ENCODE results near the gene ASGR1.

Gene ASGR1, protein sequence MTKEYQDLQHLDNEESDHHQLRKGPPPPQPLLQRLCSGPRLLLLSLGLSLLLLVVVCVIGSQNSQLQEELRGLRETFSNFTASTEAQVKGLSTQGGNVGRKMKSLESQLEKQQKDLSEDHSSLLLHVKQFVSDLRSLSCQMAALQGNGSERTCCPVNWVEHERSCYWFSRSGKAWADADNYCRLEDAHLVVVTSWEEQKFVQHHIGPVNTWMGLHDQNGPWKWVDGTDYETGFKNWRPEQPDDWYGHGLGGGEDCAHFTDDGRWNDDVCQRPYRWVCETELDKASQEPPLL

GRCh38 chr17:7179317-7180254 is at the start of gene ASGR1:
TSS of gene ASGR1 (minus strand) at chr17:7179370. CDS start at chr17:7178563, 807 bp downstream.
- H3K4me3 ChIP-seq (ENCODE audit: low read length): no peak within 1 kb of the TSS
- no peak for DNase-seq (ENCODE audit: low read depth)
- TF ChIP-seq, protein P1, sequence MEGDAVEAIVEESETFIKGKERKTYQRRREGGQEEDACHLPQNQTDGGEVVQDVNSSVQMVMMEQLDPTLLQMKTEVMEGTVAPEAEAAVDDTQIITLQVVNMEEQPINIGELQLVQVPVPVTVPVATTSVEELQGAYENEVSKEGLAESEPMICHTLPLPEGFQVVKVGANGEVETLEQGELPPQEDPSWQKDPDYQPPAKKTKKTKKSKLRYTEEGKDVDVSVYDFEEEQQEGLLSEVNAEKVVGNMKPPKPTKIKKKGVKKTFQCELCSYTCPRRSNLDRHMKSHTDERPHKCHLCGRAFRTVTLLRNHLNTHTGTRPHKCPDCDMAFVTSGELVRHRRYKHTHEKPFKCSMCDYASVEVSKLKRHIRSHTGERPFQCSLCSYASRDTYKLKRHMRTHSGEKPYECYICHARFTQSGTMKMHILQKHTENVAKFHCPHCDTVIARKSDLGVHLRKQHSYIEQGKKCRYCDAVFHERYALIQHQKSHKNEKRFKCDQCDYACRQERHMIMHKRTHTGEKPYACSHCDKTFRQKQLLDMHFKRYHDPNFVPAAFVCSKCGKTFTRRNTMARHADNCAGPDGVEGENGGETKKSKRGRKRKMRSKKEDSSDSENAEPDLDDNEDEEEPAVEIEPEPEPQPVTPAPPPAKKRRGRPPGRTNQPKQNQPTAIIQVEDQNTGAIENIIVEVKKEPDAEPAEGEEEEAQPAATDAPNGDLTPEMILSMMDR (IDR thresholded peaks at IDR 0.05; ENCODE audit: insufficient read depth, low read depth, low read length, missing control alignments): no peak

- no peak overlapping the region for H3K4me3 ChIP-seq (ENCODE audit: low read length)
- DNase-seq (ENCODE audit: low read depth): no peak
- TF ChIP-seq, protein P1 (IDR thresholded peaks at IDR 0.05; ENCODE audit: insufficient read depth, low read depth, low read length, missing control alignments): no peak
Measured at GRCh38 chr17:7228920-7229319, 49.8 kb upstream of the ASGR1 start.

DNA sequence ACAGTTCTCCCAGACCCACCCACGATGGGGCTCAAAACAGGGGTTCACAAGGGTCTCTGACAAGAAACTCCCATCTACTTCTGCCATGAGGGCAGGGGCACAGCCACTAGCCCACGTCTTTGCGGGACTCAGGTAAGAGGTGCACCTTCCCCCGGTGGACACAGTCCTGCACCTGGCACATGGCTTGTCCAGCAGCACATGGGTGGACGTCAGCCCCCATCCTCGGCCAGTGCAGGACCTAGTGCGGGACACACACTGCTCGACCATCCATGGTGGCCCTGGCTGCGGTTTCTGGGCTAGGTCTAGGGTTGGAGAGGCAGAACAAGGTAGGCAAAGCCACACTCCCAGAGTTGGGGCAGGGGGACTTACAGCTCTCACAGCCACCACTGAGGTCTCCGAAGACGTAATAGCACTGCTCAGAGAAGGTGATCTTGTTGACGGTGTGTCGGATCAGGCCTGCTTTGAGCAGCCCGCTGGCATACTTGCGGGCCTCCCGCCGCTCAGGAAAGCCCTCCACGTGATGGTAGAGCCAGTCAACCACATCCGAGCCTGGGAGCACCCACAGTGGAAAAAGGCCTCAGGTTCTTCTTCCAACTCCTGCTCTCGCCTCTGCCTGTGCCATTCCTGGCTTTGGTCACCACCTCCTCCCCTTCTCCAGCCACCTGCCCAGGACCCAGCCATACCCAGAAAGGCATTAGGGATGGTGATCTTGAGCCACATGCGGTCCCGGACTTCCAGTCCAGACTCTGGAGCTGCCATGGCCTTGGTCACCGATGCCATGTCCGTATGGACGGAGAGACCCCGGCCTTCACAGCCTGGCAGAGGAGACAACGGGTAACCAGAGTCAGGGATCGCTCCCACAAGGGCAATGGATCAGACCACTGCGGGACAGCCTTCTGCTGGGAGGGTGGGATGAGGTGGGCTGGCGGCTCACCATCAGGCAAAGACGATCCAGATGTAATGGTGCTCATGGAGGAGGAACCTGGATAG is 47.8 kb upstream of the ASGR1 start:
- H3K4me3 ChIP-seq (ENCODE audit: low read length): no peak overlapping the region
- no peak for DNase-seq (ENCODE audit: low read depth)
- TF ChIP-seq, protein P1 (IDR thresholded peaks at IDR 0.05; ENCODE audit: insufficient read depth, low read depth, low read length, missing control alignments): no peak

DNA sequence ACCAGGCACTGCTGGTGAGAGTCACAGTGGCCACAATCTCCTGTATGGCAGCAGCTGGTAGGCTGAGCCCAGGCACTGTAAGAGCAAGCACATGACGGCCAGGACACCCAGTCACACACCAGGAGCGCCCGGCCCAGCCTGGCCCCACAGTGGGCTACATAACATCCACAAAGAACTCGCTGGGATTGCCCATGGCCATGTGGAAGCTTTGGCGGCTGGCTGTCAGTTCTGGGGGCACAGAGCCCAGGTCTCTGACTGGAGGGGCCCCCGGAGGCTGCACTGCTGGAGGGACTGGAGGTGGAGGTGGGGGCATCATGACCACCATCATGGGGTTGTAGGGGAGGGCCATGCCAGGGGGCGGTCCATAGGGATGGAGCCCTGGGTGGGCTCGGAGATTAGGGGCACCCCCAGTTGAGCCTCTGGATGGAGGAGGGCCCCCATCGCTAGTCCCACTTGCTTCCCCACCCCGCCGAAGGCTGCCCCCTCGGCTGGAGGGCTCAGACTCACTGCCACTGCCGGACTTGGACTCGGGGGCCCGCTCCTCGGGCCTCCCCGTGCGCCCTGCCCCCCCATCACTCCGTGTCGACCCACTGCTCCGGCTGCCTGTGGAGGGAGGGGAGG is 46.7 kb upstream of the ASGR1 start:
- no peak overlapping the region for H3K4me3 ChIP-seq (ENCODE audit: low read length)
- TF ChIP-seq, protein P1 (IDR thresholded peaks at IDR 0.05; ENCODE audit: insufficient read depth, low read depth, low read length, missing control alignments): no peak
- no peak for DNase-seq (ENCODE audit: low read depth)

GRCh38 chr17:7224661-7225111 is 45.5 kb upstream of the ASGR1 start:
- DNase-seq (ENCODE audit: low read depth): no peak
- TF ChIP-seq, protein P1 (IDR thresholded peaks at IDR 0.05; ENCODE audit: insufficient read depth, low read depth, low read length, missing control alignments): no peak
- no peak overlapping the region for H3K4me3 ChIP-seq (ENCODE audit: low read length)

- H3K4me3 ChIP-seq (ENCODE audit: low read length): no peak overlapping the region
- TF ChIP-seq, protein P1 (IDR thresholded peaks at IDR 0.05; ENCODE audit: insufficient read depth, low read depth, low read length, missing control alignments): no peak
- no peak for DNase-seq (ENCODE audit: low read depth)
Measured at GRCh38 chr17:7224110-7224509, 44.9 kb upstream of the ASGR1 start.
